Neural progenitor cell (in vitro differentiated cells): Measurements from ENCODE around the gene PRKAR2A.

Experiments used
- EZH2 ChIP-seq: fragments of 200-600 bp; sonication (generic); IDR thresholded peaks from 2 replicates; pipeline ENCODE4 v1.6.1; 2017; ENCODE audit warnings: antibody characterized with exemption, mild to moderate bottlenecking, moderate library complexity
- EZH2phosphoT487 ChIP-seq: fragments of 200-600 bp; sonication (generic); IDR thresholded peaks from 2 replicates; pipeline ENCODE4 v1.6.1; 2017; ENCODE audit warnings: antibody characterized with exemption
- TF ChIP-seq, protein P1 (sequence below): fragments of 200-600 bp; sonication (generic); IDR thresholded peaks from 2 replicates; pipeline ENCODE4 v1.5.1; 2017; ENCODE audit warnings: antibody characterized with exemption, mild to moderate bottlenecking

DNA sequence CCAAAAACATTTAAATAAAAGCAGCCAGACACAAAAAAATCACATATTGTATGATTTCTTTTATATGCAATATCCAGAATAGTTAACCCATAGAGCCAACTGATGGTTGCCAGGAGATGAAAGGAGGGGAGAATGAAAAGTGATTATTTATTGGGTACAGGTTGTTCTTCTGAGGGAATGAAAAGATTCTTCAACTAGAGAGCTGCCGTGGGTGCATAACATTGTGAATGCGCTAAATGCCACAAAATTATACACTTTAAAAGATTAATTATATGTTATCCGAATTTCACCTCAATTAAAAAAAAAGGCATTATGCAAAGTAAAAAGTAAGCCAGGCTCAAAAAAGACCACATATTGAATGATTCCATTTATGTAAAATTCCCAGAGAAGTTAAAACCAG is 36.1 kb downstream of the PRKAR2A start:
- TF ChIP-seq, protein P1, sequence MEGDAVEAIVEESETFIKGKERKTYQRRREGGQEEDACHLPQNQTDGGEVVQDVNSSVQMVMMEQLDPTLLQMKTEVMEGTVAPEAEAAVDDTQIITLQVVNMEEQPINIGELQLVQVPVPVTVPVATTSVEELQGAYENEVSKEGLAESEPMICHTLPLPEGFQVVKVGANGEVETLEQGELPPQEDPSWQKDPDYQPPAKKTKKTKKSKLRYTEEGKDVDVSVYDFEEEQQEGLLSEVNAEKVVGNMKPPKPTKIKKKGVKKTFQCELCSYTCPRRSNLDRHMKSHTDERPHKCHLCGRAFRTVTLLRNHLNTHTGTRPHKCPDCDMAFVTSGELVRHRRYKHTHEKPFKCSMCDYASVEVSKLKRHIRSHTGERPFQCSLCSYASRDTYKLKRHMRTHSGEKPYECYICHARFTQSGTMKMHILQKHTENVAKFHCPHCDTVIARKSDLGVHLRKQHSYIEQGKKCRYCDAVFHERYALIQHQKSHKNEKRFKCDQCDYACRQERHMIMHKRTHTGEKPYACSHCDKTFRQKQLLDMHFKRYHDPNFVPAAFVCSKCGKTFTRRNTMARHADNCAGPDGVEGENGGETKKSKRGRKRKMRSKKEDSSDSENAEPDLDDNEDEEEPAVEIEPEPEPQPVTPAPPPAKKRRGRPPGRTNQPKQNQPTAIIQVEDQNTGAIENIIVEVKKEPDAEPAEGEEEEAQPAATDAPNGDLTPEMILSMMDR = no peak
- TF ChIP-seq EZH2phosphoT487 (no peak), EZH2 (no peak)
